Retina (tissue), 1 donor: Measurements from ENCODE around the gene ABCB11.
"Not testable (repeated sequence)": the region's sequence is repeated elsewhere in the genome, so short reads cannot be mapped to it uniquely, and the experiment has no call there.

Experiments
- DNase-seq: peaks from one replicate; pipeline ENCODE4 v3.0.0-alpha.2; 2016

ABCB11 gene

GRCh38 chr2:168926621-168927386, 104.3 kb downstream of the ABCB11 start:
- DNase-seq: no peak

- DNase-seq: no peak
Measured at GRCh38 chr2:168920504-168921157, 110.5 kb downstream of the ABCB11 start.

- DNase-seq: no peak
Measured at GRCh38 chr2:168916331-168916675, 114.8 kb downstream of the ABCB11 start.

- DNase-seq: no peak
Measured at GRCh38 chr2:168915441-168916330, 115.4 kb downstream of the ABCB11 start.

- no peak for DNase-seq
Measured at GRCh38 chr2:168913495-168913894, 117.6 kb downstream of the ABCB11 start.

- peak; percentile 80 for DNase-seq
Measured at GRCh38 chr2:168912901-168913369, 118.2 kb downstream of the ABCB11 start.

- no peak for DNase-seq
Measured at GRCh38 chr2:168912466-168912865, 118.7 kb downstream of the ABCB11 start.

GRCh38 chr2:168910330-168910729, 120.8 kb downstream of the ABCB11 start:
- peak; percentile 21 for DNase-seq

GRCh38 chr2:168907940-168908662, 123.0 kb downstream of the ABCB11 start:
- DNase-seq: no peak

- DNase-seq: no peak
Measured at GRCh38 chr2:168904358-168904757, 126.8 kb downstream of the ABCB11 start.

- DNase-seq: no peak
Measured at GRCh38 chr2:168903888-168904287, 127.2 kb downstream of the ABCB11 start.

GRCh38 chr2:168901003-168901402, 130.1 kb downstream of the ABCB11 start, which contains the start of gene G6PC2:
TSS of gene G6PC2 (plus strand) at chr2:168901291. CDS start at chr2:168901332, 41 bp downstream.
- DNase-seq: no peak

- no peak for DNase-seq
Measured at GRCh38 chr2:168897449-168897848, 133.7 kb downstream of the ABCB11 start.

- no peak for DNase-seq
Measured at GRCh38 chr2:168896783-168897182, 134.3 kb downstream of the ABCB11 start.

- no peak for DNase-seq
Measured at GRCh38 chr2:168895771-168896170, 135.4 kb downstream of the ABCB11 start.

GRCh38 chr2:168894720-168895119, 136.4 kb downstream of the ABCB11 start:
- no peak for DNase-seq

GRCh38 chr2:168894101-168894500, 137.0 kb downstream of the ABCB11 start:
- DNase-seq: no peak

GRCh38 chr2:168892327-168892726, 138.8 kb downstream of the ABCB11 start:
- DNase-seq: no peak

GRCh38 chr2:168890006-168890782, 140.9 kb downstream of the ABCB11 start, which contains the start of gene SPC25:
TSS of gene SPC25 (minus strand) at chr2:168890430. CDS start at chr2:168889519, 911 bp downstream.
- DNase-seq: peak; percentile 94

GRCh38 chr2:168889635-168890005, 141.5 kb downstream of the ABCB11 start:
- no peak for DNase-seq

- DNase-seq: no peak
Measured at GRCh38 chr2:168884975-168885374, 146.1 kb downstream of the ABCB11 start.

GRCh38 chr2:168882163-168882562, 149.0 kb downstream of the ABCB11 start:
- DNase-seq: not testable (repeated sequence)
